CD4-positive, alpha-beta T cell treated with Interleukin-4 for 1 hour (primary cell): Measurements from ENCODE around the gene PCGF6.

Source experiments
- DNase-seq, 2 donors: peaks; one replicate each; pipeline ENCODE4 v3.0.0-alpha.2; 2020 to 2022

Gene PCGF6

GRCh38 chr10:103254538-103255325, 96.2 kb downstream of the PCGF6 start:
- no peak for DNase-seq

- DNase-seq = no peak
Measured at GRCh38 chr10:103254113-103254512, 96.8 kb downstream of the PCGF6 start.
